ENCODE measurements around the gene PLCB1. TPM values are rescaled to one million over a fixed set of nuclear protein-coding genes. Genes with fewer than 3 reads are reported as not detected.

The PLCB1 gene
- total RNA-seq, 1 donor from 2014 or later = 37.4 TPM

DNA sequence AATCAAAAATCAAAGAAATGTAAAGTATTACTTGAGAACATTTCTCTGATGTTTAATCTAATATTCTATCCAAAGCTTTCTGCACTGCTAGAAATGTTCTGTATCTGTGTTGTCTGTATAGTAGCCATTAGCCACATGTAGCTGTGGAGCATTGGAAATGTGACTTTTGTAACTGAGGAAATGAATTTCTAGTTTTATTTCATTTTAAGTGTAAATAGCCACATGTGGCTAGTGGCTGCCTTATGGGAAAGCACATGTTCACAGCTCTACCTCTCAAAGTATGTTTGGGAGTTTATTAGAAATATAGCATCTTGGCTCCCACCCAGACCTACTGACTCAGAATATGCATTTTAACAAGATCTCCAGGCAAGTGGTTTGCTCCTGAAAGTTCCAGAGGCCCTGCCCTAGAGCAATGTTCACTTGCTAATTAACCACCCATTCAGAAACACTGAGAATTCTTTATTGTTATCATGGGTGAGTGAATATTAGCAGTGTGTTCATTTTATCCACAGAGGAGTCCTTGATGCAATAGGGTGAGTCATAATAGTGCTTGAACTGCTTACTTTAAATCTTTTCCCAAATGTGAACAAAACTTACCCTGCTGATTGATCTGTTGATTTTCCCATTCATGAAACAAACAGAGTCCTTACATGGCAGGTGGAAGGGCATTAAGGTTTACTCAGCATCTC lies 282.7 kb downstream of the PLCB1 start:
- Mint-ChIP-seq H3K36me3 (ENCODE audit: unreplicated experiment) (no peaks in the 10 kb centered on the region), H3K27me3 (ENCODE audit: unreplicated experiment) (no peaks in the 10 kb centered on the region), H3K4me1 (ENCODE audit: low read depth, unreplicated experiment) (peaks cover 2% of the 10 kb centered on the region), H3K27ac (ENCODE audit: unreplicated experiment) (no peak overlapping the region), H3K9me3 (ENCODE audit: unreplicated experiment) (no peaks in the 10 kb centered on the region), H3K4me3 (ENCODE audit: unreplicated experiment) (no peak overlapping the region)
- DNase-seq = no peak
- TF ChIP-seq CTCF (IDR thresholded peaks at IDR 0.05; ENCODE audit: partially characterized antibody, unreplicated experiment) = no peak

- Mint-ChIP-seq H3K4me1 (ENCODE audit: low read depth, unreplicated experiment) (no peaks in the 10 kb centered on the region), H3K36me3 (ENCODE audit: unreplicated experiment) (no peaks in the 10 kb centered on the region), H3K4me3 (ENCODE audit: unreplicated experiment) (no peak overlapping the region), H3K27ac (ENCODE audit: unreplicated experiment) (no peak overlapping the region), H3K27me3 (ENCODE audit: unreplicated experiment) (no peaks in the 10 kb centered on the region), H3K9me3 (ENCODE audit: unreplicated experiment) (no peaks in the 10 kb centered on the region)
- DNase-seq = no peak
- TF ChIP-seq CTCF (IDR thresholded peaks at IDR 0.05; ENCODE audit: partially characterized antibody, unreplicated experiment) = no peak
Measured at GRCh38 chr20:8421981-8422380, 289.9 kb downstream of the PLCB1 start.

- no peak for DNase-seq
- H3K4me1 Mint-ChIP-seq (ENCODE audit: low read depth, unreplicated experiment) = no peaks in the 10 kb centered on the region
- no peak for TF ChIP-seq CTCF (IDR thresholded peaks at IDR 0.05; ENCODE audit: partially characterized antibody, unreplicated experiment)
- no peak overlapping the region for H3K27ac Mint-ChIP-seq (ENCODE audit: unreplicated experiment)
- no peak overlapping the region for H3K4me3 Mint-ChIP-seq (ENCODE audit: unreplicated experiment)
- no peaks in the 10 kb centered on the region for H3K36me3 Mint-ChIP-seq (ENCODE audit: unreplicated experiment)
- H3K27me3 Mint-ChIP-seq (ENCODE audit: unreplicated experiment) = no peaks in the 10 kb centered on the region
- no peaks in the 10 kb centered on the region for H3K9me3 Mint-ChIP-seq (ENCODE audit: unreplicated experiment)
Measured at GRCh38 chr20:8423482-8423881, 291.4 kb downstream of the PLCB1 start.

- Mint-ChIP-seq H3K4me1 (ENCODE audit: low read depth, unreplicated experiment) (no peaks in the 10 kb centered on the region), H3K36me3 (ENCODE audit: unreplicated experiment) (no peaks in the 10 kb centered on the region), H3K27ac (ENCODE audit: unreplicated experiment) (no peak overlapping the region), H3K27me3 (ENCODE audit: unreplicated experiment) (no peaks in the 10 kb centered on the region), H3K4me3 (ENCODE audit: unreplicated experiment) (no peak overlapping the region), H3K9me3 (ENCODE audit: unreplicated experiment) (no peaks in the 10 kb centered on the region)
- DNase-seq = no peak
- TF ChIP-seq CTCF (IDR thresholded peaks at IDR 0.05; ENCODE audit: partially characterized antibody, unreplicated experiment) = no peak
Measured at GRCh38 chr20:8424010-8424409, 291.9 kb downstream of the PLCB1 start.

- Mint-ChIP-seq H3K36me3 (ENCODE audit: unreplicated experiment) (no peaks in the 10 kb centered on the region), H3K4me1 (ENCODE audit: low read depth, unreplicated experiment) (peaks cover 3% of the 10 kb centered on the region), H3K27ac (ENCODE audit: unreplicated experiment) (no peak overlapping the region), H3K4me3 (ENCODE audit: unreplicated experiment) (no peak overlapping the region), H3K27me3 (ENCODE audit: unreplicated experiment) (no peaks in the 10 kb centered on the region), H3K9me3 (ENCODE audit: unreplicated experiment) (no peaks in the 10 kb centered on the region)
- TF ChIP-seq CTCF (IDR thresholded peaks at IDR 0.05; ENCODE audit: partially characterized antibody, unreplicated experiment) = no peak
- DNase-seq = no peak
Measured at GRCh38 chr20:8425016-8425415, 292.9 kb downstream of the PLCB1 start.
